Measurements from ENCODE around the gene ITGA1. TPM values are rescaled to one million over a fixed set of nuclear protein-coding genes. Genes with fewer than 3 reads are reported as not detected.

Gene ITGA1
- total and polyA plus RNA-seq, 2 of the 8 experiments (the other 6 are each of a cell fraction or from before 2014, with no cell fraction given), result 2.3 to 9.0 TPM

- H3K4me1 ChIP-seq (replicated peaks in 1 of 4; ENCODE audit: control insufficient read depth in 3 of 4, insufficient read depth in 4 of 4, low read length in 3 of 4), result peaks cover 0 to 4% (median 0%) of the 10 kb centered on the region in 4 experiments; a peak in 2 of 7 replicates
- no peak for DNase-seq (ENCODE audit: low read depth in 1 of 2, low spot score in 2 of 2)
- H3K14ac ChIP-seq (ENCODE audit: insufficient read length), result no peak overlapping the region
- H3K27ac ChIP-seq (ENCODE audit: low read depth, low read length), result no peak overlapping the region
- H4K91ac ChIP-seq (replicated peaks; ENCODE audit: insufficient read length, low read length), result no peak overlapping the region
- H3K18ac ChIP-seq (ENCODE audit: extremely low read depth, low read length), result no peak overlapping the region
- H3K27me3 ChIP-seq (replicated peaks in 1 of 4; ENCODE audit: control insufficient read depth in 3 of 4, extremely low read depth in 1 of 4, insufficient read depth in 3 of 4, low read length in 3 of 4), result no peaks in the 10 kb centered on the region
- no peak overlapping the region for H2BK120ac ChIP-seq (replicated peaks; ENCODE audit: low read depth, low read length)
- no peaks in the 10 kb centered on the region for H4K20me1 ChIP-seq (replicated peaks in 1 of 2; ENCODE audit: control insufficient read depth in 1 of 2, insufficient read depth in 2 of 2, low read length in 2 of 2)
- H3K36me3 ChIP-seq (ENCODE audit: control insufficient read depth in 2 of 4, insufficient read depth in 4 of 4, low read length in 3 of 4), result no peaks in the 10 kb centered on the region
- H2AK5ac ChIP-seq (ENCODE audit: low read depth, low read length), result no peak overlapping the region
- FAIRE-seq, result no peak
- no peak overlapping the region for H2BK15ac ChIP-seq (ENCODE audit: low read length)
- H3K79me2 ChIP-seq (ENCODE audit: control insufficient read depth in 1 of 2, insufficient read depth in 2 of 2, low read length in 2 of 2), result no peaks in the 10 kb centered on the region
- no peak overlapping the region for H3K56ac ChIP-seq (replicated peaks; ENCODE audit: insufficient read length, low read depth, low read length)
- no peak overlapping the region for H2BK5ac ChIP-seq (ENCODE audit: low read depth, low read length)
- no peak overlapping the region for H3K4ac ChIP-seq (replicated peaks; ENCODE audit: insufficient read length, low read depth, low read length)
- ChIA-PET CTCF (ENCODE audit: partially characterized antibody) (interaction anchor here (1.1 to 1.2 kb wide), 2 partner anchors 35 to 61 kb away, joined by 3 to 5 read pairs; no protein-coding TSS in a partner anchor), POLR2A (ENCODE audit: partially characterized antibody) (interaction anchor here (0.6 kb wide), 1 partner anchor 1526 kb away, joined by 5 read pairs; no protein-coding TSS in a partner anchor)
- no peak overlapping the region for H3K9ac ChIP-seq (replicated peaks in 1 of 4; ENCODE audit: extremely low read depth in 1 of 4, low read depth in 3 of 4, low read length in 3 of 4)
- no peak overlapping the region for H3K4me2 ChIP-seq (ENCODE audit: insufficient read depth in 1 of 2, low read depth in 2 of 2, low read length in 2 of 2)
- no peak overlapping the region for H2BK20ac ChIP-seq (ENCODE audit: low read length)
- no peak overlapping the region for H2AFZ ChIP-seq (ENCODE audit: low read length)
- no peak overlapping the region for H4K8ac ChIP-seq (ENCODE audit: extremely low read depth, insufficient read depth, low read length)
- 90% methylated on average over 2 of the region's 2 CpGs; no CpG with 5 or more reads in 1 of the 2 experiments for WGBS, 2 experiments (ENCODE audit: extremely low coverage in 1 of 2, insufficient coverage in 1 of 2, insufficient read length in 1 of 2, insufficient replicate concordance in 2 of 2, low coverage in 1 of 2, low lambda C conversion rate in 2 of 2, missing lambda C conversion rate in 1 of 2)
- H4K5ac ChIP-seq (ENCODE audit: insufficient read length, low read depth, low read length), result no peak overlapping the region
- H3K79me1 ChIP-seq (ENCODE audit: low read depth, low read length), result no peaks in the 10 kb centered on the region
- H3K23me2 ChIP-seq (ENCODE audit: low read depth, low read length), result peaks cover 2% of the 10 kb centered on the region; the same call in 1 of the 2 replicates
- no peak overlapping the region for H2BK12ac ChIP-seq (ENCODE audit: low read depth, low read length)
- no peaks in the 10 kb centered on the region for H3K9me3 ChIP-seq (ENCODE audit: insufficient read depth in 2 of 2, low read depth in 1 of 2, low read length in 1 of 2)
- H3K4me3 ChIP-seq (ENCODE audit: extremely low read depth in 1 of 4, insufficient read depth in 2 of 4, low read depth in 3 of 4, low read length in 4 of 4), result no peak overlapping the region
- H3K23ac ChIP-seq (ENCODE audit: insufficient read length), result no peak overlapping the region
- no peak for TF ChIP-seq RXRA (IDR thresholded peaks at IDR 0.05; ENCODE audit: insufficient read depth, low read depth, low read length)
- TF ChIP-seq KDM5A (IDR thresholded peaks at IDR 0.05; ENCODE audit: low read length), result no peak
These were observed 33.7 kb upstream of the ITGA1 start for GRCh38 chr5:52754051-52754450.
